Stimulated activated CD8-positive, alpha-beta memory T cell treated with anti-CD3 and anti-CD28 coated beads, Interleukin-4, amount 100 ng/mL, for 1 hour (primary cell): ENCODE results near the gene FAM135A.
"Not testable (repeated sequence)": the region's sequence is repeated elsewhere in the genome, so short reads cannot be mapped to it uniquely, and the experiment has no call there.

Source experiments
- DNase-seq, 2 donors: peaks; one replicate each; pipeline ENCODE4 v3.0.0-alpha.2; 2020; ENCODE audit warnings: low read depth in 2 of 2, low spot score in 1 of 2

Gene FAM135A

GRCh38 chr6:70609181-70609580 lies 195.9 kb downstream of the FAM135A start:
- not testable (repeated sequence) for DNase-seq
